GM12875 (cell line): Measurements from ENCODE around the gene COQ8B.

ENCODE experiments used
- H3K4me3 ChIP-seq: one replicate; pipeline ENCODE4 v1.5.1; 2011; ENCODE audit warnings: low read depth, low read length, control low read depth
- CTCF ChIP-seq: IDR thresholded peaks from 2 replicates; pipeline ENCODE4 v1.5.1; 2011; ENCODE audit warnings: low read depth, mild to moderate bottlenecking, control low read depth, inconsistent platforms, low read length, moderate library complexity, borderline replicate concordance; ENCODE audit not compliant: insufficient read depth

Gene COQ8B

GRCh38 chr19:40686882-40687524, 29.7 kb downstream of the COQ8B start:
- TF ChIP-seq CTCF, result no peak
- no peak overlapping the region for H3K4me3 ChIP-seq

DNA sequence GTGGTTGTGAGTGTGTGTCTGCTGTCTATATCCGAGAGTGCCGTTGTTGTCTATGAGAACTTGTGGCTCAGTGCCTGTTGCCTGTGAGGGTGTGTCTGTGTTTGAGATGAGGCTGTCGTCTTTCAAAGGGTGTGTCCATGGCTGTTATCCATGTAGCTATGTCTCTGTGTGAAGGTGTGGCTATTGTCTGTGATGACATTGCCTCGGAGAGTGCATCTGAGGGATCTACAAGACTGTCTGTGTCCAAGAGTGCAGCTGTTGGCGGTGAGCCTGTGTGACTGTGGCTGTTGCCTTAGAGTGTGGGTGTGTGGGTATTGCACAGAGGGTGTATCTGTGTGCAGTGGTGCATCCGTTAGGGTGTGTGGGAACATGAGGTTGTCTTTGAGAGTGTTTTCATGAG, 31.1 kb downstream of the COQ8B start:
- H3K4me3 ChIP-seq, result no peak overlapping the region
- TF ChIP-seq CTCF, result no peak

DNA sequence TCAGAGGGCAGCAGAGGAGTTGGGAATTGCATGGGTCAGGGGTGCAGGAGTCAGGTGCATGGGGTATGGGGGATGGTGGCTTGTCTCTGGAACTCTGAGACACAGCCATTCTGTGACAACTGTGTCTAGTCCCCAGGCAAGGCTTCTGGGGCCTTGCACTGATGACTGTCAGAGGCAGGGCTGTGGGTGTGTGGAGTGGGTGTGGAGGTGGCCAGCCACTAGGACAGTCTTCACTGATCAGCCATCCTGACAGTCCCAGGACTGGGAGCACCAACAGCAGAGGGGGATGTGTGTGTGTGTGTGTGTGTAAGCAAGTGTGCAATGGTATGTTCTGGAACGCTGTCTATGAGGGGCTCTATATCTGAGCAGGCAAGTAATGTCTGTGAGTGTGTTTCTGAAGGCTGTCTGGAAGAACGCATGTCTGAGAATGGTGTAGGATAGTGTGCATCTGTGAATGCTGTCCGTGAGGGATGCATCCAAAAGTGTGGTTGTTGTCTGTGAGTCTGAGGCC, 31.6 kb downstream of the COQ8B start:
- no peak overlapping the region for H3K4me3 ChIP-seq
- no peak for TF ChIP-seq CTCF

DNA sequence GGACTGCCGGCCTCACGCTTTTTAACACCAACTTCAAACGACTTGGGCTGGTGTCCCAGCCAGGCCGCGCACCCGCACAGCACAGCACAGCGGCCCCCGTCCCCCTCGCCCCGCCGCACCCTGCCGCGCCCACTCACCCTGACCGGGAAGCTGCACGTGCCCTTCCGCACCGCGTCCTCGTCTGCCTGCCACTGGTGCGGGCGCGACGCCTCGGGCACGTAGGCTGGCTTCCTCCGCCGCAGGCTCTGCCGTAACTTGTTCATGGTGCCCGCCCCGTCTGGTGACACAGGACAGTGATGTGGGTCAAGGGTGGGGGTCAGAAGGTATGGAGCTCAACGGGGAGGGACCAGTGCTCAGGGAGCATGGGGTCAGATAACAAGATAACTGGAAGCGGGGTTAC, 32.4 kb downstream of the COQ8B start:
- H3K4me3 ChIP-seq, result no peak overlapping the region
- no peak for TF ChIP-seq CTCF

DNA sequence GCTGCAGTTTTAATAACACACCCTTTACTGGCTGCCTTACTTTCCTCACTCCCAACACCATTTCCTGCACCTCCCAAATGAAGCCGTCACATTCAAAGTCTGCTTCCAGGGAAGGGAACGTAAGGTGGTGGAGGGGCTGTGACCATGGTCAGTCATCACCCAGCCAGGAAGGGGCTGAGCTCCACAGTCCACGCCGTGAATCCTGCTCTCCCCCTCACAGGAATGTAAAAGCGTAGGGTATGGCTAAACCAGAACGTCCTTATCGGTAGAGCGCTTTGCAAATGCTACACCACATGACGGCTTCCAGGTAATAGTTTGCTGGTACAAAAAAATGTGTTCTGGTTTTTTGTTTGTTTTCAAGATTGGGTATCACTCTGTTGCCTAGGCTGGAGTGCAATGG, 33.2 kb downstream of the COQ8B start:
- TF ChIP-seq CTCF, result no peak
- H3K4me3 ChIP-seq, result no peak overlapping the region

DNA sequence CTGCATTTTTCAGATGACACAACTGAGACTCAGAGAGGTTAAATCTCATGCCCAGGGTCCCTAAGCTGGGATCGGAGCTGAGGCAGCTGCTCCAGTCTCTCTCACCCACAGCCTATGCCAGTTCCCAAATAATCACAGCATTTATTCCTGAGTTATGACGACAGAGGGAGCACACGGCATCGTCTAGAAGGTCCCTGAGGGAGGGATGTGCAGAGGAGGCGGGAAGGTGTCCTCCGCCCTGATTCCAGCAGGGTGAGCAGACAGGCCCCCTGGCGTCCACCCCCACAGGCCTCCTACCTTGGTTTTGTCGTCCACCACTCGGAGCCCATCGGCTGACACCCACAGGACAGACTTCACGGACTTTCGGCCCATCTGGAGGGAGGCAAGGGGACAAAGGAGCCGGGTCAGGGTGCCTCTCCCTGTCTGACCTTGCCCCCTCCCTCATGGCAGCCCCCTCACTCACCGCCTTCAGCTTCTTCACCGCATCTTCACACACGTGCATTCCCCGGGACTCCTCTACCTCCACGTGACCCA, 34.2 kb downstream of the COQ8B start:
- TF ChIP-seq CTCF, result no peak
- no peak overlapping the region for H3K4me3 ChIP-seq

DNA sequence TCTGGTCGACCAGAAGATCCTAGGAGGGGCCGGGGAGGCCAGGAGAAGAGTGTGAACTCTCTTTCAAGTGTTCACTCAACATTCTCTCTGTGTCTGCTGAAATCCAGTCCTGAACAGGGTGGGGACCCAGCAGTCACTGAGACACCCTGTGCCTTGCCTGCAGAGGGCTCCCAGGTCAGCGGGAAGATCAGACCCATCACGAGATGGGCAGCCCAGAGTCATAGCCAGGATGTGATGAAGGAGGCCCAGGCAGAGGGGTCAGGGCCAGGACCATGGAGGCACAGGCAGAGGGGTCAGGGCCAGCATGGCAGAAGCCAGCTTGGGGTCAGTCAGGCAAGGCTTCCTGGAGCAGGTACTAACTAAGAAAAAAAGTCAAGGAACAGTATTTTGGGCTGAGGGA, 35.6 kb downstream of the COQ8B start:
- TF ChIP-seq CTCF, result no peak
- H3K4me3 ChIP-seq, result no peak overlapping the region
